GM12865 (cell line): ENCODE results near the gene MIS12.

Experiments
- DNase-seq: peaks from one replicate; pipeline ENCODE4 v3.0.0; 2010; ENCODE audit warnings: low read depth
- H3K4me3 ChIP-seq: 2 replicates; pipeline ENCODE4 v1.5.1; 2011; ENCODE audit warnings: mild to moderate bottlenecking, low read depth, low read length, control low read depth
- TF ChIP-seq, protein P1 (sequence below): IDR thresholded peaks from 2 replicates; pipeline ENCODE4 v1.5.1; 2011; ENCODE audit warnings: low read length, control low read depth, low read depth, inconsistent platforms; ENCODE audit not compliant: insufficient read depth; ENCODE audit errors: missing control alignments

MIS12 gene, protein sequence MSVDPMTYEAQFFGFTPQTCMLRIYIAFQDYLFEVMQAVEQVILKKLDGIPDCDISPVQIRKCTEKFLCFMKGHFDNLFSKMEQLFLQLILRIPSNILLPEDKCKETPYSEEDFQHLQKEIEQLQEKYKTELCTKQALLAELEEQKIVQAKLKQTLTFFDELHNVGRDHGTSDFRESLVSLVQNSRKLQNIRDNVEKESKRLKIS

DNA sequence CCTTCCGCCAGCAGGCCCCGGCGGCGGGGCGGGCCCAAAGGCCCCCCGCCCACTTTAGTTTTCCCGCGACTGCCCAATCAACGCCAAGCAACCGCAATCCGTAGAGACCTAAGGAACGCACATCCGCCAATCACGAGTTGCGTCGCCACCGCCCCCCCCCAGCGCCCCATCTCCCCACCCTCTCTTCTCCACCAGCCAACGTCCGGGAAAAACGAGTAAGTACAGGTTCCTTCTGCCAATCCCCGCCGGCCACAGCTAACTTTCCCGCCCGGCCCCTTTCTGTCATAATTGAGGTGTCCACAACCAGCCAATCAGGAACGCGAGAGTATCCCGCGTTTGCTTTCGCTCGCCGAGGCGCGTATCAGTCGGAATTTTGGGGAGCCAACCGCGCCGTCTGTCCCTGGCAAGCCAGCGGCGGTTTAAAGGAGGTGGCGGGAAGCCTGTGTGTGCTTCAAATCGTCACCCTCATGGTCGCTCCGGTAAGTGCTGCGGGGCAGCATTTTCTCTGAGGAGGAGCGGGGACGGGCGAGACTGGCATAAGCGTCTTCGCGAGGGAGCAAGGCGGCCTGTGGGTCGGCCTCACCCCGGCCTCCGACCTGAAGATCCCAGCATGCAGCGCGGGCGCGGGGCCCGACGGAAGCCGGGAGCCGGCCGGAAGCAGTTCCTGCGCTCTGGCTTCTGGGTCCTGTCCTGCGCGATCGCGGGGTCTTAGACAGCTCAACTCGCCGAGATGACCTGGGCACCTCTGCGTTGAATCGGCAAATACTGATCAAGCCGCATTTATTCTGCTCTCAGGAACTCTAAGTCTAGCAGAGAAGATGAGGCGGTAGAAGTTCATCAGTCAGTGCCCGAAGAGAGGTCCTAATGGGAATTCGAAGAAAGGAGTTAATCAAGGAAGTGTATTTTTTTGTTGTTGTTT is at the start of gene MIS12:
TSS of gene MIS12 (plus strand) at position 361 of the 919 bp plus-strand sequence. CDS start 2,297 bp downstream, outside the sequence.
- peak within 1 kb of the TSS; percentile 99 for H3K4me3 ChIP-seq
- DNase-seq: peak; percentile 99
- TF ChIP-seq, protein P1, sequence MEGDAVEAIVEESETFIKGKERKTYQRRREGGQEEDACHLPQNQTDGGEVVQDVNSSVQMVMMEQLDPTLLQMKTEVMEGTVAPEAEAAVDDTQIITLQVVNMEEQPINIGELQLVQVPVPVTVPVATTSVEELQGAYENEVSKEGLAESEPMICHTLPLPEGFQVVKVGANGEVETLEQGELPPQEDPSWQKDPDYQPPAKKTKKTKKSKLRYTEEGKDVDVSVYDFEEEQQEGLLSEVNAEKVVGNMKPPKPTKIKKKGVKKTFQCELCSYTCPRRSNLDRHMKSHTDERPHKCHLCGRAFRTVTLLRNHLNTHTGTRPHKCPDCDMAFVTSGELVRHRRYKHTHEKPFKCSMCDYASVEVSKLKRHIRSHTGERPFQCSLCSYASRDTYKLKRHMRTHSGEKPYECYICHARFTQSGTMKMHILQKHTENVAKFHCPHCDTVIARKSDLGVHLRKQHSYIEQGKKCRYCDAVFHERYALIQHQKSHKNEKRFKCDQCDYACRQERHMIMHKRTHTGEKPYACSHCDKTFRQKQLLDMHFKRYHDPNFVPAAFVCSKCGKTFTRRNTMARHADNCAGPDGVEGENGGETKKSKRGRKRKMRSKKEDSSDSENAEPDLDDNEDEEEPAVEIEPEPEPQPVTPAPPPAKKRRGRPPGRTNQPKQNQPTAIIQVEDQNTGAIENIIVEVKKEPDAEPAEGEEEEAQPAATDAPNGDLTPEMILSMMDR: no peak

DNA sequence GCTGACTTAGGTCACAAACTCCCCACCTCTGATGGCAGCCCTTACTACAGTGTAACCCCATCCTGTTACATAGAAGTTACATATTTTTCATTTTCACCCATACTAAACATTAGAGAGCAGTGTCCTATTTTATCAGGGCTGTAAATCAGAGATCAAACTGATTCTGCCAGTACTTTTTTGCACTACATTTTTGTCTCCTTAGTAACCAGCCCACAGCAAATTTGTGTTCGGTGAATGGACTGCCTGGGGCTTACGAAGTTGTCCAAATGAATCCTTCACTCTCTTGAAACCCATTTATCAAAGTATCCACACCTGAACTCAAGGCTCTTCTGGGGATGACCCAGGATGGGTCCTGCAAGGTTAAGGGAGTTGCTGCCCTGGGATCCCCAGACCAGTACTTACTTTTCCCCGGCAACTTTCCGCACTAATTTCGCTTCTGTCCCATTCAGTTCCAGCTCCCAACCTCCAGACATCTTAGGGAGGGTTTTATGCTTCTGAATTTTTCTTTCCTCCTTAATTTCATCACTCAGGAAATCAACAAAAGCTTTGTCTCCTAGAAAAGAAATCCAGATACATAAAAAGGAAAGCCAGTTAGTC is 48.5 kb upstream of the MIS12 start:
- TF ChIP-seq, protein P1: no peak
- H3K4me3 ChIP-seq: peak overlapping the region; percentile 90
- no peak for DNase-seq

DNA sequence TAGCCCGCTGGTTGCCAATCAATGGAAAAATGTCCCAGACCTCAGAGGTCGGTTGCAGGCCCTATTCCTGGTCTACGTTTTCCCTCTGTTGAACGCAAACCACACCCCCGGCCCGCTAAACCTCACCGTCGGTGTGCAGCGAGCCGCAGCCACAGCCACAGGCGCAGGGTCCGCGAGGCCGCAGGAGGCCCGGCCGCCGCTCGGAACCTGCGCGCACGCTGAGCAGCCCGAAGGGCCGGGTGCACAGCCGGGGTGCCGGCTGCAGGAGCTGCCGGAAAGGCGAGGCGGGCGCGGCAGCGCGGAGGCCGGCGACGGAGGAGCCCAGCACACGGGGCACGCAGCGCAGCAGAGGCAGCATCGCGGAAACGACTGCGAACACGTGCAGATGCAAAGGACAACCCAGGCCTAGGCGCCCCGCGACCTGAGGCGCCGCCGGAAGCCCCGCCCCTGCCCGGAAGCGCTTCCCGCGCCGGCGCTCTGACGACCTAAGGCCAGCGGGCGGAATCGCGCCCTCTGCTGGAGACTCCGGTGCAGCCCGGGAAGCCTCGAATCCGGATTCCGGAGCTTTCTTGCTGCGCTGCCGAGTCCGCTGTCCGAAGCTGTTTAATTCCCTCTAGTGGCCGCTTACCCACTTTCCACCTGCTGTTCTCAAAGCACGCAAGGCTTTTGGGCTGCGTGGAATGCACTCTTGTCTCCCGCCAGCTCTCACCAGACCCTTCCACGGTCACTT is 47.5 kb upstream of the MIS12 start, which contains the start of gene C1QBP:
TSS of gene C1QBP (minus strand) at position 440 of the 730 bp plus-strand sequence. CDS start at position 358, 82 bp downstream.
- peak; percentile 97 for DNase-seq
- H3K4me3 ChIP-seq: peak within 1 kb of the TSS; percentile 90

DNA sequence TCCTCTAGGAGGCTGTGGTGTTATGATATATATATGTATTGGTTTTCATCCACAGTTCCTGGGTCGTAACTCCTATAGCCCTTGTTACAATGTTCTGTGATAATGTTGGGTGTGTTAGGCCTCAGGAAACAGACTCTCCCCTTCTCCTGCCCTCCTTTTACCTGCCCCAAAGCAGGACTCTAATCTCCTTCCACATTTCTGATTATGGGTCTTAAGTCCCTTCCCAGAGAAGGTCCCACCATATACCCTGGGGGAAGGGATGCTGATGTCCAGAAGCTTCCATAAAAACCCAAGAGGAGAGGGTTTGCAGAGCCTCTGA is 47.0 kb upstream of the MIS12 start:
- DNase-seq: no peak
- TF ChIP-seq, protein P1: no peak
- peak overlapping the region; percentile 38 for H3K4me3 ChIP-seq

More for the DNA sequence above, 47.5 kb upstream of the MIS12 start, which contains the start of gene C1QBP:
- TF ChIP-seq, protein P1: peak; percentile 96

DNA sequence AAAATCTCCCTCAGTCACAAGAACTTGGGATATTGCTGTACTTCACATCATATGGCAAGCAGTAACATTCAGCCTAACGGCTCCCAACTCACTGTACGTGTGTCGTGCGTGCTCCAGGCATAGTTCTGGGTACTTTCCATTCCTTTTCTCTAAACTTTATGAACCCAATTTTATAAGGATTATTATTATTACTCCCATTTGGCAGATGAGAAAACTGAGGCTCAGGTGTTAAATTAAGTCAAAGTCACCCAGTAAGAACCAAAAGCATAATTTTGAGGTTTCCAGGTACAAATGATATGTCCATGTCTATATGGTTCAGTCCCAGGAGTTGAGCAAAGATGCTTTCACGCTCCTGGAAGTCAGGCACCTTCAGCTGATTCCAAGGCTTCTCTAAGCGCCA is 42.6 kb upstream of the MIS12 start:
- no peak for DNase-seq
- H3K4me3 ChIP-seq: no peak overlapping the region
- TF ChIP-seq, protein P1: no peak

DNA sequence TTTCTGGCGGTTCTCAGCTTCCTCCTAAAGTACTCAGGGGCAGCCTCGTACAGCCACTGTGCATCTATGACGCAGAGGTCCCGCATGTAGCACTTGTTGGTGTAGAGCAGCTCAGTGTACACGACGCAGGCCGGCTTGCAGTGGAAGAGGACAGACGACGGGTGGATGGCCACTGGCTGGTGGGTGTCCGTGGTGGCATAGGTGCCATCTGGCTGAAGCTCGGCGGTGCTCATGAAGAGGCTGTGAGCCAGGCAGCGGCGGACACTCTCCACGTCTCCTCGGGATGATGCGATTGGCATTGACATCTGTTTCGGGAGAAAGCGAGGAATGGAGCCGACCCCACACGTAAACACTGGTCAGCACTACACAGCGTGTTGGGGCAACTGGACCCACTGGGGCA is 42.2 kb upstream of the MIS12 start:
- no peak for DNase-seq
- H3K4me3 ChIP-seq: no peak overlapping the region
- TF ChIP-seq, protein P1: no peak
